HCT116 (cell line): ENCODE data around the gene SYNJ2. TPM values are rescaled to one million over a fixed set of nuclear protein-coding genes. Genes with fewer than 3 reads are reported as not detected.

Experiments
- ATAC-seq: fragments of 200-7000 bp; cut with Tn5 transposase; 2 replicates; pipeline ENCODE4 v1.9.1; 2020; ENCODE audit warnings: mild to moderate bottlenecking, moderate library complexity
- BruUV-seq: library from RNA; stranded (reverse); fragments of 400-500 nt; replicated peaks from 2 replicates; lab custom pipeline; 2021; lab: Mats Ljungman, UMichigan
- CTCF ChIA-PET: fragments of 300-600 bp; sonication (Branson Sonifier 250); formaldehyde crosslinking; loops from one replicate; lab custom pipeline; 2021; ENCODE audit warnings: antibody characterized with exemption; lab: Charles Lee
- POLR2A ChIA-PET: fragments of 300-600, 350-600 bp; sonication (Branson Sonifier 250); formaldehyde crosslinking; loops from one replicate; lab custom pipeline; 2021; ENCODE audit warnings: antibody characterized with exemption; lab: Charles Lee
- RAD21 ChIA-PET, 2 experiments: fragments of 300-600 bp; sonication (Branson Sonifier 250); formaldehyde crosslinking; loops; one replicate each; lab custom pipeline; 2023; ENCODE audit warnings: low total read pairs in 2 of 2; ENCODE audit not compliant: uncharacterized antibody in 2 of 2, unreplicated experiment in 2 of 2, low non-redundant PET in 1 of 2; lab: Charles Lee
- DNase-seq: peaks from one replicate; pipeline ENCODE4 v3.0.0-alpha.2; 2010; ENCODE audit warnings: low read depth, low spot score
- H2AFZ ChIP-seq: fragments of 200-600 bp; shearing (Covaris generic), sonication (generic); 2 replicates; pipeline ENCODE4 v1.6.1; 2017; ENCODE audit warnings: low read depth, mixed run types, mixed read lengths, antibody characterized with exemption, low read length; ENCODE audit not compliant: poor library complexity, severe bottlenecking
- H3K27ac ChIP-seq: 2 replicates; pipeline ENCODE4 v1.5.1; 2012; ENCODE audit warnings: low read depth, low read length
- H3K27me3 ChIP-seq: fragments of 200-600 bp; sonication (generic); 2 replicates; pipeline ENCODE4 v1.6.1; 2016; ENCODE audit warnings: mixed run types, low read length, mixed read lengths; ENCODE audit not compliant: insufficient read depth
- H3K36me3 ChIP-seq, 2 experiments: fragments of 200-500 bp in 1 of 2; fragments of 200-600 bp in 1 of 2; sonication (Bioruptor generic) in 1 of 2; sonication (generic) in 1 of 2; 2 replicates each; pipeline versions ENCODE4 v1.5.1 to v1.6.1; 2014 to 2016; ENCODE audit warnings: low read length in 2 of 2, inconsistent platforms in 1 of 2, mixed read lengths in 1 of 2, mixed run types in 1 of 2; ENCODE audit not compliant: insufficient read depth in 2 of 2, control insufficient read depth in 1 of 2
- H3K4me1 ChIP-seq, 2 experiments: fragments of 200-600 bp in 1 of 2; sonication (generic) in 1 of 2; 2 replicates each; pipeline versions ENCODE4 v1.5.1 to v1.6.1; 2012 to 2017; ENCODE audit warnings: low read length in 2 of 2, inconsistent platforms in 1 of 2, mild to moderate bottlenecking in 1 of 2, mixed read lengths in 1 of 2, mixed run types in 1 of 2, moderate library complexity in 1 of 2; ENCODE audit not compliant: insufficient read depth in 2 of 2, control insufficient read depth in 1 of 2
- H3K4me2 ChIP-seq: fragments of 200-600 bp; sonication (generic); 2 replicates; pipeline ENCODE4 v1.6.1; 2017; ENCODE audit warnings: mixed run types, low read length, mixed read lengths
- H3K4me3 ChIP-seq, 2 experiments: fragments of 200-600 bp in 1 of 2; sonication (generic) in 1 of 2; replicated peaks in 1 of 2; 2 replicates each; pipeline ENCODE4 v1.5.1; 2011 to 2016; ENCODE audit warnings: low read length in 2 of 2, control low read depth in 1 of 2, low read depth in 1 of 2, mild to moderate bottlenecking in 1 of 2, mixed read lengths in 1 of 2, mixed run types in 1 of 2
- H3K79me2 ChIP-seq: fragments of 200-600 bp; sonication (generic); 2 replicates; pipeline ENCODE4 v1.6.1; 2017; ENCODE audit warnings: mild to moderate bottlenecking, mixed run types, low read length, moderate library complexity, mixed read lengths; ENCODE audit not compliant: insufficient read depth
- H3K9ac ChIP-seq: fragments of 200-600 bp; sonication (generic); 2 replicates; pipeline ENCODE4 v1.6.1; 2016; ENCODE audit warnings: low read length, mixed read lengths
- H3K9me2 ChIP-seq: fragments of 200-600 bp; sonication (generic), shearing (Covaris generic); 2 replicates; pipeline ENCODE4 v1.6.1; 2017; ENCODE audit warnings: mixed run types, mild to moderate bottlenecking, moderate library complexity; ENCODE audit not compliant: insufficient read depth
- H3K9me3 ChIP-seq, 2 experiments: fragments of 200-500 bp in 1 of 2; fragments of 200-600 bp in 1 of 2; sonication (Bioruptor generic) in 1 of 2; sonication (generic) in 1 of 2; 2 replicates each; pipeline ENCODE4 v1.6.1; 2014 to 2017; ENCODE audit warnings: low read length in 2 of 2, mixed read lengths in 2 of 2, inconsistent platforms in 1 of 2, low read depth in 1 of 2, mild to moderate bottlenecking in 1 of 2, mixed run types in 1 of 2, moderate library complexity in 1 of 2; ENCODE audit not compliant: control insufficient read depth in 1 of 2, insufficient read depth in 1 of 2
- H4K20me1 ChIP-seq: fragments of 200-600 bp; sonication (generic), shearing (Covaris generic); 2 replicates; pipeline ENCODE4 v1.6.1; 2017; ENCODE audit warnings: mixed run types, mild to moderate bottlenecking, moderate library complexity; ENCODE audit not compliant: insufficient read depth
- EZH2phosphoT487 ChIP-seq: fragments of 200-600 bp; IDR thresholded peaks from 2 replicates; pipeline ENCODE4 v1.6.1; 2018; ENCODE audit warnings: antibody characterized with exemption, borderline replicate concordance
- FOSL1 ChIP-seq: IDR thresholded peaks from 2 replicates; pipeline ENCODE4 v1.6.1; 2012; ENCODE audit warnings: low read depth
- MAX ChIP-seq: IDR thresholded peaks from 2 replicates; pipeline ENCODE4 v1.6.1; 2012
- POLR2A ChIP-seq: IDR thresholded peaks from 2 replicates; pipeline ENCODE4 v1.7.0; 2011; ENCODE audit warnings: borderline replicate concordance; ENCODE audit not compliant: insufficient read depth, insufficient read length; ENCODE audit errors: extremely low read depth
- RAD21 ChIP-seq: IDR thresholded peaks from 2 replicates; pipeline ENCODE4 v1.6.1; 2012; ENCODE audit warnings: low read depth, mild to moderate bottlenecking
- REST ChIP-seq: IDR thresholded peaks from 2 replicates; pipeline ENCODE4 v1.6.1; 2012; ENCODE audit warnings: low read depth
- SIN3A ChIP-seq: IDR thresholded peaks from 2 replicates; pipeline ENCODE4 v1.6.1; 2012; ENCODE audit warnings: low read depth
- SP1 ChIP-seq: IDR thresholded peaks from 2 replicates; pipeline ENCODE4 v1.6.1; 2012; ENCODE audit warnings: low read depth
- TCF7L2 ChIP-seq: IDR thresholded peaks from 2 replicates; pipeline ENCODE4 v1.7.0; 2011; ENCODE audit warnings: borderline replicate concordance, inconsistent platforms; ENCODE audit not compliant: insufficient read depth, insufficient read length; ENCODE audit errors: extremely low read depth
- YY1 ChIP-seq: IDR thresholded peaks from 2 replicates; pipeline ENCODE4 v1.6.1; 2011; ENCODE audit warnings: low read length, low read depth, moderate library complexity, mild to moderate bottlenecking; ENCODE audit not compliant: insufficient replicate concordance; ENCODE audit errors: extremely low read depth
- ZNF274 ChIP-seq: fragments of 200-500 bp; sonication (Bioruptor generic); IDR thresholded peaks from 2 replicates; pipeline ENCODE4 v1.6.1; 2014; ENCODE audit warnings: mild to moderate bottlenecking, low read depth, low read length, inconsistent platforms
- intact Hi-C: fragments of 100-400 bp; cut with micrococcal nuclease; formaldehyde crosslinking; loops from 2 replicates; pipeline ENCODE4 v1.10.0; 2022
- total RNA-seq: library from RNA; stranded (reverse); gene quantifications from one replicate; pipeline ENCODE4 v1.2.1, GENCODE V29; 2021; ENCODE audit not compliant: unreplicated experiment

SYNJ2 gene
- total RNA-seq, 1 experiment from 2014 or later, result 23.9 TPM

- TF ChIP-seq MAX (no peak), FOSL1 (no peak), RAD21 (no peak), TCF7L2 (no peak), YY1 (no peak), EZH2phosphoT487 (no peak), POLR2A (no peak)
- intact Hi-C loops, result no loop called here
- no peaks in the 10 kb centered on the region for H3K79me2 ChIP-seq
- H3K4me2 ChIP-seq, result no peak overlapping the region
- no peaks in the 10 kb centered on the region for H3K9me2 ChIP-seq
- no peak overlapping the region for H3K27ac ChIP-seq
- H3K4me1 ChIP-seq, result no peaks in the 10 kb centered on the region
- ChIA-PET RAD21 (no interaction called here), POLR2A (interaction anchor here (0.6 kb wide), 1 partner anchor 8 kb away, joined by 3 read pairs; no protein-coding TSS in a partner anchor), CTCF (interaction anchor here (0.6 kb wide), 1 partner anchor 148 kb away, joined by 3 read pairs; no protein-coding TSS in a partner anchor)
- no peaks in the 10 kb centered on the region for H3K27me3 ChIP-seq
- ATAC-seq, result no peak
- BruUV-seq, result no TSS peak
- H3K9ac ChIP-seq, result no peak overlapping the region
- H3K4me3 ChIP-seq, result no peak overlapping the region
- no peak overlapping the region for H2AFZ ChIP-seq
- no peaks in the 10 kb centered on the region for H4K20me1 ChIP-seq
- H3K36me3 ChIP-seq, result peaks cover 10 to 33% of the 10 kb centered on the region in 2 experiments; a peak in 3 of 4 replicates
- no peak for DNase-seq
- H3K9me3 ChIP-seq, result no peaks in the 10 kb centered on the region
Observed at GRCh38 chr6:158086504-158087223, 105.0 kb downstream of the SYNJ2 start.

DNA sequence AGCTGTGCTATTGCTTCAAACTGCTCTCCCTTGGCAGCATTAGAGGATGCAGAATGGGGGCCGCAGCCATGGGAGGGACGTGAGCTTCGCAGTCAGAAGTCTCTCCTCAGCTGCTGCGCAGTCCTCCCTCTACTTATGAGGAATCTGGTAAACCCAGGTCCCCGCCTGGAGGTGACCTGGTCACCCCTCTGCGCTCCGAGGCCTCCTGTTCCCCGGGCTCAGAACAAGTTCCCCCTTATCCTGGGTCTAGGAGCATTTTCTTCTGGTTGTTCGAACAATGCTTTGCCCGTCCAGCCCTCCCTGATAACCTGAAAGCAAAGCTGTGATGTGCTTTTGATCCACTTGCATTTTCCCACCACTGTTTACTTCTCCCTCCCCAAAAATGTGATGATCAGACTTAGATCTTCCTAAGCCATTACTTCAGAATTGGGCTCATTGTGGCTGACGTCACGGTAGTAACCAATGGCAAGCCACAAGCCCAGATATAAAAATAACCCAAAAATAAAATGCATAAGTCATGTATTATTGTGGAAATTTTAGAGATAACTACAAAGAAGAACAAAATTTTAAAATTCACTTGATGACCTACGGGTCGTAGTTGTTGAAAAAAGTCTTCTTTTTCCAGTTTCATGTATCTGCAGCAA lies 105.7 kb downstream of the SYNJ2 start:
- ATAC-seq (no peak), DNase-seq (no peak)
- Histone ChIP-seq H3K4me3 (no peak overlapping the region), H3K4me2 (no peak overlapping the region), H2AFZ (no peak overlapping the region), H3K79me2 (no peaks in the 10 kb centered on the region), H3K27me3 (no peaks in the 10 kb centered on the region), H3K36me3 (peaks cover 14 to 33% of the 10 kb centered on the region in 2 experiments; a peak in 3 of 4 replicates), H3K27ac (no peak overlapping the region), H4K20me1 (no peaks in the 10 kb centered on the region), H3K9me2 (no peaks in the 10 kb centered on the region), H3K4me1 (no peaks in the 10 kb centered on the region), H3K9me3 (no peaks in the 10 kb centered on the region), H3K9ac (no peak overlapping the region)
- ChIA-PET POLR2A (no interaction called here), RAD21 (no interaction called here), CTCF (interaction anchor here (0.6 kb wide), 1 partner anchor 149 kb away, joined by 3 read pairs; no protein-coding TSS in a partner anchor)
- no TSS peak for BruUV-seq
- intact Hi-C loops, result no loop called here
- TF ChIP-seq SP1 (no peak), REST (no peak), SIN3A (no peak), EZH2phosphoT487 (no peak), ZNF274 (no peak), POLR2A (no peak)
